ENCODE results near the gene ZSCAN26. TPM values are rescaled to one million over a fixed set of nuclear protein-coding genes. Genes with fewer than 3 reads are reported as not detected.
A peak's percentile ranks its signal among the peaks of the same experiment; 100 is the strongest.

The ZSCAN26 gene
- total and polyA plus RNA-seq, 2 donors (not counting 1 experiment from before 2014, with no cell fraction given), result 17.9 to 29.3 TPM

- H3K4me1 Mint-ChIP-seq, result peaks cover 31% of the 10 kb centered on the region
- Histone ChIP-seq H3K79me2 (ENCODE audit: control insufficient read depth, insufficient read depth, low read length) (peaks cover 17% of the 10 kb centered on the region), H3K9me3 (ENCODE audit: control extremely low read depth in 1 of 3, control insufficient read depth in 2 of 3, insufficient read depth in 1 of 3, low read length in 2 of 3) (peaks cover 0 to 4% (median 0%) of the 10 kb centered on the region in 3 donors), H3K36me3 (replicated peaks in 1 of 2; ENCODE audit: control extremely low read depth in 1 of 2, control insufficient read depth in 1 of 2, extremely low read depth in 1 of 2, insufficient read depth in 2 of 2, low read length in 1 of 2) (peaks cover 0 to 4% of the 10 kb centered on the region in 2 experiments), H3K27ac (ENCODE audit: low read length in 2 of 2) (peak within 1 kb of the TSS; percentile 22 to 58), H3K4me2 (replicated peaks; ENCODE audit: low read depth, low read length, poor library complexity, severe bottlenecking) (peak within 1 kb of the TSS; percentile 90), H2AFZ (ENCODE audit: insufficient read depth, low read depth, low read length, poor library complexity, severe bottlenecking) (peak within 1 kb of the TSS; percentile 100), H4K20me1 (ENCODE audit: control insufficient read depth, insufficient read depth, low read length, poor library complexity, severe bottlenecking) (no peaks in the 10 kb centered on the region), H3K27me3 (replicated peaks in 1 of 4; ENCODE audit: control extremely low read depth in 1 of 4, control insufficient read depth in 3 of 4, insufficient read depth in 4 of 4, low read length in 3 of 4) (peaks cover 0 to 3% (median 2%) of the 10 kb centered on the region in 4 experiments), H3K4me3 (ENCODE audit: control extremely low read depth in 1 of 5, extremely low read depth in 1 of 5, insufficient read depth in 1 of 5, low read depth in 2 of 5, low read length in 4 of 5) (peak within 1 kb of the TSS; percentile 59 to 99 (median 94)), H3K9ac (ENCODE audit: low read length) (peak within 1 kb of the TSS; percentile 96), H3K4me1 (ENCODE audit: control insufficient read depth in 2 of 2, insufficient read depth in 2 of 2, low read length in 2 of 2) (peaks cover 14 to 20% of the 10 kb centered on the region in 2 donors)
- H3K9me3 Mint-ChIP-seq (ENCODE audit: insufficient read depth), result no peaks in the 10 kb centered on the region
- intact Hi-C loops (cut with micrococcal nuclease), result loop anchor here (1.0 to 2.0 kb wide), 10 partner anchors 15 to 863 kb away; partner anchors contain the start of genes PGBD1, ZKSCAN8, ZNF391 and ZSCAN12
- peak within 1 kb of the TSS; percentile 98 for H3K4me3 Mint-ChIP-seq
- ChIA-PET POLR2A (interaction anchor here (0.6 to 1.2 kb wide), 5 partner anchors 15 to 172 kb away, joined by 3 to 12 read pairs (median 10); partner anchors contain the start of genes ZKSCAN8, ZNF165 and ZSCAN26), CTCF (interaction anchor here (0.5 to 2.4 kb wide), 10 partner anchors 9 to 147 kb away, joined by 3 to 24 read pairs (median 6); partner anchors contain the start of genes ZKSCAN8, ZSCAN12 and ZSCAN26)
- H3K27ac Mint-ChIP-seq, result peak within 1 kb of the TSS; percentile 78
- peak; percentile 89 for DNase-seq
- no peak for TF ChIP-seq EZH2 (IDR thresholded peaks at IDR 0.05; ENCODE audit: borderline replicate concordance, insufficient read depth, low read depth, low read length, poor library complexity, severe bottlenecking)
- TF ChIP-seq, protein P1, sequence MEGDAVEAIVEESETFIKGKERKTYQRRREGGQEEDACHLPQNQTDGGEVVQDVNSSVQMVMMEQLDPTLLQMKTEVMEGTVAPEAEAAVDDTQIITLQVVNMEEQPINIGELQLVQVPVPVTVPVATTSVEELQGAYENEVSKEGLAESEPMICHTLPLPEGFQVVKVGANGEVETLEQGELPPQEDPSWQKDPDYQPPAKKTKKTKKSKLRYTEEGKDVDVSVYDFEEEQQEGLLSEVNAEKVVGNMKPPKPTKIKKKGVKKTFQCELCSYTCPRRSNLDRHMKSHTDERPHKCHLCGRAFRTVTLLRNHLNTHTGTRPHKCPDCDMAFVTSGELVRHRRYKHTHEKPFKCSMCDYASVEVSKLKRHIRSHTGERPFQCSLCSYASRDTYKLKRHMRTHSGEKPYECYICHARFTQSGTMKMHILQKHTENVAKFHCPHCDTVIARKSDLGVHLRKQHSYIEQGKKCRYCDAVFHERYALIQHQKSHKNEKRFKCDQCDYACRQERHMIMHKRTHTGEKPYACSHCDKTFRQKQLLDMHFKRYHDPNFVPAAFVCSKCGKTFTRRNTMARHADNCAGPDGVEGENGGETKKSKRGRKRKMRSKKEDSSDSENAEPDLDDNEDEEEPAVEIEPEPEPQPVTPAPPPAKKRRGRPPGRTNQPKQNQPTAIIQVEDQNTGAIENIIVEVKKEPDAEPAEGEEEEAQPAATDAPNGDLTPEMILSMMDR (IDR thresholded peaks at IDR 0.05), result no peak
- 5% methylated on average over 7 of the region's 14 CpGs for WGBS (ENCODE audit: insufficient coverage)
- peak; percentile 90 for ATAC-seq (ENCODE audit: low read depth)
- no peaks in the 10 kb centered on the region for H3K27me3 Mint-ChIP-seq
Measured at GRCh38 chr6:28252009-28252975, 14.7 kb upstream of the ZSCAN26 start, which contains the start of gene ZKSCAN4. Gene ZKSCAN4, minus strand, starts transcription at chr6:28252269. Its CDS starts 289 bp downstream, at chr6:28251980.

Data from B cell (primary cell).